Right ventricle myocardium inferior (tissue), 1 donor: ENCODE results near the gene TBXA2R. TPM values are rescaled to one million over a fixed set of nuclear protein-coding genes. Genes with fewer than 3 reads are reported as not detected.
"Not testable (repeated sequence)": the region's sequence is repeated elsewhere in the genome, so short reads cannot be mapped to it uniquely, and the experiment has no call there.

ENCODE experiments used
- ATAC-seq: fragments of 200-7000 bp; cut with Tn5 transposase; one replicate; pipeline ENCODE4 v1.9.1; 2020; ENCODE audit warnings: mild to moderate bottlenecking, moderate library complexity
- DNase-seq: peaks from one replicate; pipeline ENCODE4 v3.0.0; 2021; ENCODE audit errors: missing footprints
- intact Hi-C: fragments of 100-400 bp; cut with DNase I; formaldehyde crosslinking; loops from one replicate; pipeline ENCODE4 v1.11.0; 2022
- long read RNA-seq: library from polyadenylated mRNA; unstranded; transcript quantifications from one replicate; pipeline ENCODE4 v2.0.0, GENCODE V29; 2021
- total RNA-seq: library from RNA; stranded (reverse); fragmentation: NEBNext Ultra II Directional; extraction: Animal tissue kit (Norgen Biotek cat#: 25700); gene quantifications from one replicate; pipeline ENCODE4 v1.2.1, GENCODE V29; 2021
- donor health status: DM: no; HTN: yes; CAD: no; lungs with severe emphysema.

Gene TBXA2R
- 4.1 TPM for total RNA-seq
- long read RNA-seq, partial matches to known transcripts: 0 of 3 reads
- long read RNA-seq, other reads (novel, unspliced or antisense): 1 of 3 reads

- intact Hi-C loops: no loop called here
- peak; percentile 87 for DNase-seq
These were observed at the start of gene TBXA2R for GRCh38 chr19:3606690-3607289. Gene TBXA2R (minus strand): TSS chr19:3606875. CDS start chr19:3600634, 6,241 bp downstream.

DNA sequence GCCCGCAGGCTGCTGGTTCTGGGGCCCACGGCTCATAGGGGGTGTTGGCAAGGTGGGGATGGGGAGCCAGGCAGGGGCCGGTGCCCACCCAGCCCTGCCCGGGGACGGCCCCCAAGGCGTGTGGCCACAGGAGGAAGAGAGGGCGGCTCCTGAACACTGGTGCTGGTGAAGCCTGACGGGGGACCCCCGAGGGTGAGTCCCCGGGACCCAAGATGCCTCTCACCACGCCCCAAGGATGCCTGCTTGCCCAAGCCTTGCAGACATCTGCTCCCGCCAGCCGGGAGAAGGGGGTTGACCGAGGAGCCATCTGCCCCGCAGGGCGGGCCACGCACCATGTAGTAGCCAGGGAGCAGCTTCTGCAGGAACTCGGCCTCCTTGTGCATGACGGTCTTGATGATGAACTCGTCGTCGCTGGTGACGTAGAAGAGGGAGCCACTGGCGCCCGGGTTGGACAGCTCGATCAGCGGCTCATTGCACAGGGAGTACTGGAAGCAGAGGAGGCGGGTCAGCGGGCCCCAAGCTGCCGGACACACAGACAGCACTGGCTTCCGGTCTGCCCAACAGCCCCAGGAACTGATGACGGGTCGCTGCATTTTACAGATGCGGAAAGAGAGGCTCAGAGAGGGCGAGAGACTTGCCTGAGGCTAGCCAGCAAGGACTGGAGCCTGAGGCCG, 49.5 kb upstream of the TBXA2R start:
- DNase-seq (no peak), ATAC-seq (no peak)
- intact Hi-C loops: no loop called here

More at GRCh38 chr19:3606690-3607289, at the start of gene TBXA2R:
- ATAC-seq: peak; percentile 73

- intact Hi-C loops: no loop called here
- ATAC-seq: no peak
- DNase-seq: no peak
These were observed 48.9 kb upstream of the TBXA2R start for GRCh38 chr19:3655402-3656072.

DNA sequence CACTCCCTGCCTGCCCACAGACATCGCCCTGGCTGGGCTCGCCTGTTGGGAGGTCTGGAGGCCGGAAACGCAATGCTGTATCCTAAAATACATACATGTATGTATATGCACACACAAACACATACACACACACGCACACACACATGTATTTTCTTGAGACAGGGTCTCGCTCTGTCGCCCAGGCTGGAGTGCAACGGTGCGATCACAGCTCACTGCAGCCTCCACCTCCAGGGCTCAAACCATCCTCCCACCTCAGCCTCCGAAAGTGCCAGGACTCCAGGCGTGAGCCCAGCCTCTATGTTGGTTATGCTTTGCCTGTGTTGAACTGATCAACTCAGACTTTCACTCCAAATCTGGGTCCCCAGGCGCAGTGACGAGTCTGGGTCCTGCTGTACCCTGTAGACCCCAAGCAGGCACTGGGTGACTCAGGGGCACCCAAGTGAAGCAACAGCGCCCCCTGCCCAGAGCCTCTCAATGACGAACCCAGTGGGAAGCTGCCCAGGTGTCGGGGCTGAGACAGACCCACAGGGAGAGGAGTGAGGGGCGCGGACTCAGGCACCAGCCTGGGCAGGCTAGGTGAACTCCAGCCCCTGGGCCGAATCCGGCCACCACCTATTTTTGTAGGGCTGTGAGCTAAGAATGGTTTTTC, 47.3 kb upstream of the TBXA2R start:
- intact Hi-C loops: no loop called here
- DNase-seq (no peak), ATAC-seq (no peak)

- DNase-seq: no peak
- intact Hi-C loops: no loop called here
- ATAC-seq: no peak
These were observed 46.6 kb upstream of the TBXA2R start for GRCh38 chr19:3653081-3653795.

DNA sequence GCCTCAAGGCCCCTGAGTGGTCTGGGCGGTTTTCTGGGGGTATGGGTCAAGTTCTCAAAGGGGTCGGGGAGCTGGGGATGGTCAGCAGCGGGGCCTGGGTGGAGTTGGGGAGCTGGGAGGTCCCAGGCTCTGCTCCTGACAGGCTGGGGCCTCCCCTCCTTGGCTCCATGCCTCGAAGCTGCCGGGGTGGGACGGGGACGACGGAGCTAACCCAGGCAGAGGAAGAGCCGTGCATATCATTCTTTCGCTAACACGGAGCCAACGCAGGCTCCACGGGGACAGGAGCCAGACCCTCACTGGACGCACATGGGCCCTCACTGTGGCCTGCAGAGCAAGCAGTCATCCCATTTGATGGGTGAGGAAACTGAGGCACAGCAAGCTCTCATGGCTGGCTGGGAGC, 45.7 kb upstream of the TBXA2R start:
- ATAC-seq: no peak
- no peak for DNase-seq
- intact Hi-C loops: no loop called here

DNA sequence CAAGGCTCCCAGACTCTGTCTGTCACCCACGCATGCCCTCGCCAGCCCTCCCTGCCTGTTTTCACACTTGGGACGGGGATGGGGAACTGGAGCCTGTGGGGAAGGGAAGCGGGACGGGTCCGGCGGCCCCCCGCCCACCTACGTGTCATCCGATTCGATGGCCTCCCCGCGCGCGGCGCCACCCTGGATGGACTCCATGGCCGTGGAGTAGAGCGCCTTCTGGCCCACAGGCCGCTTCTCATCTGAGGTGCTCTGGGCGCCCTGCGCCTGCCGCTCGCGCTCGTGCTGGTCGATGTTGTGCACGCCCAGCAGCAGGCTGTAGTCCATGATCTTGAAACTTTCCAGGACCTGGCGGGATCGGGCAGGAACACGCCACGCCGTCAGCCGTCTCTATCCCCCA, 45.0 kb upstream of the TBXA2R start:
- no peak for DNase-seq
- ATAC-seq: no peak
- intact Hi-C loops: no loop called here

DNA sequence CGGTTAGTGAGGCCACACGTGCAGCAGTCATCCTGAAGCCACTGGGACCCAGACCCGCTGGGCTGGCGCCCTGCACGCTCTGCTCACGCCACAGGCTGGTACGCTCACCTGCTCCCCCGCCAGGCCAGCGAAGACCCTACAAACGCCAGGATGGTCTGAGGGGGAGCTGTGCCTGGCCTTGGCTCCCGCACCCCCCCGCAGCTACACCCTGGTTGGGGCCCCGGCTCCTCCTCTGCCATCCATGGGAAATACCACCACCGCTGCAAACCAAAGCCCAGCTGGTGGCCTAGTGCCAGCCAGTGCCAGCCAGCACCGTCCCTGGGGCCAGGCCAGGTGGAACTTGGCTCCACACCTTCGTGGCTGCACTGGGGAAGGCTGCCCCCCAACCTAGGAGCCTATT, 43.2 kb upstream of the TBXA2R start:
- DNase-seq (no peak), ATAC-seq (no peak)
- intact Hi-C loops: no loop called here

DNA sequence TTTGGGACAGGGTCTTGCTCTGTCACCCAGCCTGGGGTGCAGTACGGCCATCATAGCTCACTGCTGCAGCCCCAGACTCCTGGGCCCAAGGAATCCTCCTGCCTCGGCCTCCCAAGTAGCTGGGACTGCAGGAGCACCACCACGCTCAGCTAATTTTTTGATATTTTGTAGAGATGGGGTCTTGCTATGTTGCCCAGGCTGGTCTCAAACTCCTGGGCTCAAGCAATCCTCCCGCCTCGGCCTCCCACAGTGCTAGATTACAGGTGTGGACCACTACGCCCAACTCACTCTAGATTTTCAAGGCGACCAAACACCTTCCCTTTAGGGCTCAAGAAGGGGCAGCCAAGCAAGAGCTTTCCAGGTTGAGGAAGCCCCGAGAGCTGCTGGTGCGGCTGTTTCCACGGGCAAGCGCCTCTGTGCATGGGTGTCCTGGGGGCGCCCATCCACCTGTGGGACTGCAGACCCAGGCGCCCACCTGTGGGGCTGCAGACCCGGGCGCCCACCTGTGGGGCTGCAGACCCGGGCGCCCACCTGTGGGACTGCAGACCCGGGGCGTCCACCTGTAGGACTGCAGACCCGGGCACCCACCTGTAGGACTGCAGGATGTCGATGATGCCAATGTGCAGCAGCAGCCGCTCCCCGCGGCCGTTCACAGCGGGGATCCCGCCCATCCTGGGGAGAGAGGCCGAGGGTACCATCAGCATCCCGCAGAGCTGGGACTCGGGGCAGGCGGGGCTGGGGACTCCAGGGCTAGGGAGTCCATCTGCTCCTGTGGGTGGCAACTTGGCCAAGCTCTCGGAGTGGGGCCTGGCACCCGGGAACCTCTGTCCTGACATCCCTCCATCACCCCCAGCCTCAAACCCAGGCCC, 41.6 kb upstream of the TBXA2R start:
- intact Hi-C loops: no loop called here
- ATAC-seq (no peak), DNase-seq (no peak)

DNA sequence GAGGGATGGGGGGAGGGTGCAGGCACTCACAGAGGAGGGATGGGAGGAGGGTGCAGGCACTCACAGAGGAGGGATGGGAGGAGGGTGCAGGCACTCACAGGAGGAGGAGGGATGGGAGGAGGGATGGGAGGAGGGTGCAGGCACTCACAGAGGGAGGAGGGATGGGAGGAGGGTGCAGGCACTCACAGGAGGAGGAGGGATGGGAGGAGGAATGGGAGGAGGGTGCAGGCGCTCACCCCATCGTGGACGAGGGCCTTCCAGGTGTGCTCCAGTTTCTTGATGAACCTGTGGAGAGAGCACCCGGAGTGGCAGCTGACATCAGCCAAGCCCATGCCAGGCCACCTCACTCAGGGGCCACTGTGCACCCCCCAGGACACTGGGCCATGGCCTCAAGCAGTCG, 40.4 kb upstream of the TBXA2R start:
- DNase-seq, intact Hi-C loops, ATAC-seq: not testable (repeated sequence)

GRCh38 chr19:3646336-3647092, 39.8 kb upstream of the TBXA2R start:
- DNase-seq (no peak), ATAC-seq (no peak)
- intact Hi-C loops: no loop called here

DNA sequence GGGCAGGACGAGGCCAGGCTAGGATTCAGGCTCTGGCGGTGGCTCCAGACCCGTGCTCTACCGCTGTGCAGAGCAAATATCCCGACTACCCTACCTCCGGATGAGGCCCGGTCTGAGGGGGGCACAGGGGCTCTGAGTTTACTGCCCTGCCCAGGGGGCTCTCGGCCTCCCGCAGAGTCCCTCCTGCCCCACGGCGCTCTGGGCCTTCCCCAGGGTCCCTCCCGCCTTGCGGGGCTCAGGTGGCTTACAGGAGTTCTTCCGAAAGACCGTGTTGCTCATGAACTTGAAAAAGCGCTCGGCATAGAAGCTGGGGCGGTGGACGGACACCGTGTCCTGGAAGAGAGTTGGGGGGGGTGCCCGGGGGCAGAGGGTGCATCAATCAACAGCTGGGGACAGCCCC, 39.1 kb upstream of the TBXA2R start:
- DNase-seq: no peak
- intact Hi-C loops: no loop called here
- no peak for ATAC-seq

DNA sequence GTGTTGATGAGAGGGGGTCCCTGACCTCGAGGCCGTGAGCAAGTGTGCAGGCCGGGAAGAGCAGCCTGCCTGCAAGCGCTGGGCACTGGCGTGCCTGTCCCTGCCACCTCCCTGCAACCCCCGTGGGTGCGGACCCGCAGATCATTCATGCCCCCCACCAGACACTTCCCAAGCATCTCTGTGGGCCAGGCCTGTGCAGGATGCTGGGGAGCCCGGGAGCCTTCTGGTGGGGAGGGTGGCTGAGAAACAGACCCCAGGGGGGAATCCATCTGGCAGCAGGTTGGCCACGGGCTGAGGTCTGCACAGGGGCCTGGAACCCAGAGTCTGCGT, 38.4 kb upstream of the TBXA2R start:
- DNase-seq (no peak), ATAC-seq (no peak)
- intact Hi-C loops: no loop called here

- DNase-seq: no peak
- intact Hi-C loops: no loop called here
- no peak for ATAC-seq
These were observed 37.8 kb upstream of the TBXA2R start for GRCh38 chr19:3644351-3645066.

DNA sequence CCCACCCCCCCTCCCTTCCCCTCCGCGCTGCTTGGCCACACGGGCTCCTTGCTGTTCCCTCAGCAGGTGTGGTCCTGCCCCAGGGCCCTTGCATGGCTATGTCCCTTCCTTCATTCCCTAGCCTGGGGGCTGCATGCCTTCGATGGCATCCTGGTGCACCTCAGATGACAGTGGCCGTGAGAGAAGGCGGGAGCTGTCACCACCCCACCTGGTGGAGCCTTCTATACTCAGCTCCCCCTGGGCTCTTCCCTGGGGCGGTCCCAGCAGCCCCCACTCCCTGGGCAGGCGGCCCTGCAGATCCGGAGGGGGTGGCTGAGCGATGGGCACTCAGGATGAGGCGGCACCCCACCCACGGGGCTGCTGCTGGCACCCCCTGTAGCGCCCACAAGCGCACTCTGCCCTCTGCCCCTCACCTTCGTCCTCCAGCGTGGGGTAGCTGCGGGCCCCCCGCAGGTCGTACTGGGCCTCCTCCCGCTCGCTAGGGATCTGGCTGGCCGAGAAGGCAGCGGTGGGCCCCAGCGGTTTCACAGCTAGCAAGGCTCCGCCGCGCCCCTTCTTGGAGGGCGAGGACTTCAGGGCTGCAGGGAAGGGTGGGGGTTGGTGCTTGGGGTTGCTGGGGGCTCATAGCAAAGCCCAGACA, 37.1 kb upstream of the TBXA2R start:
- intact Hi-C loops: no loop called here
- ATAC-seq: no peak

DNA sequence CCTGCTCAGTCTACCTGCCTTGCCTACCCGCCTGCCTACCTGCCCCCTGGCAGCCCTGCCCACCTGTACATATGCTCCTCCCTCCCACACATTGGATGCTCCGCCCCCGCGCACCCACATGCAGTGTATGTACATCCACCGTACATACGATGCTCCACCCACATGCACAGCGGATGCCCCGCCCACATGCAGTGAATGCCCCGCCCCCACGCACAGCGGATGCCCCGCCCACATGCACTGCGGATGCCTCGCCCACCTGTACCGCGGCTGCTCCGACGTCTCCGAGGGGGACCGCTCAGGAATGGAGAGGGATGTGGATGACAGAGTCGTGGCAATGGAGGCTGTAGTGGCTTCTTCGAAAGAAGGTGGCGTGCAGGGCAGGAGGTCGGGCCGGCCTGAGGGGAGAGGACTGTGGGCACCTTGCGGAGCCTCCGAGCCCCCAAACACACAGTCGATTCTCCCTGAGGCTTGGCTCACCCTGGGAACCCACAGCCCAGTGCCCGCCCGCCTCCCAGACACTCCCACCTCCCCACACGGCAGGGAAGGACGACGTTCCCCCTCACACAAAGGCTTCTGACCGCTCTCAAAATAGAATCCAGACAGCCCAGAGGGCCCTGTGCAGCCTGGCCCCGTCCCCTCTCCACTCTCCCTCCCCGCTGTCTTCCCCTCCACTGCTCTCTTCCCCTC, 36.5 kb upstream of the TBXA2R start:
- intact Hi-C loops: no loop called here
- ATAC-seq: no peak
- DNase-seq: no peak

More for the DNA sequence above, 37.1 kb upstream of the TBXA2R start:
- DNase-seq: no peak
